Suppressor macrophage treated with lipopolysaccharide for 1 hour (primary cell): ENCODE results near the gene ZNF860.
"Not testable (repeated sequence)": the region's sequence is repeated elsewhere in the genome, so short reads cannot be mapped to it uniquely, and the experiment has no call there.

Source experiments
- DNase-seq, 3 donors: peaks; one replicate each; pipeline ENCODE4 v3.0.0-alpha.2; 2020 to 2022

The ZNF860 gene

GRCh38 chr3:31962801-31963205 lies 18.7 kb upstream of the ZNF860 start:
- peak; percentile 3 to 34 (median 19) for DNase-seq

DNA sequence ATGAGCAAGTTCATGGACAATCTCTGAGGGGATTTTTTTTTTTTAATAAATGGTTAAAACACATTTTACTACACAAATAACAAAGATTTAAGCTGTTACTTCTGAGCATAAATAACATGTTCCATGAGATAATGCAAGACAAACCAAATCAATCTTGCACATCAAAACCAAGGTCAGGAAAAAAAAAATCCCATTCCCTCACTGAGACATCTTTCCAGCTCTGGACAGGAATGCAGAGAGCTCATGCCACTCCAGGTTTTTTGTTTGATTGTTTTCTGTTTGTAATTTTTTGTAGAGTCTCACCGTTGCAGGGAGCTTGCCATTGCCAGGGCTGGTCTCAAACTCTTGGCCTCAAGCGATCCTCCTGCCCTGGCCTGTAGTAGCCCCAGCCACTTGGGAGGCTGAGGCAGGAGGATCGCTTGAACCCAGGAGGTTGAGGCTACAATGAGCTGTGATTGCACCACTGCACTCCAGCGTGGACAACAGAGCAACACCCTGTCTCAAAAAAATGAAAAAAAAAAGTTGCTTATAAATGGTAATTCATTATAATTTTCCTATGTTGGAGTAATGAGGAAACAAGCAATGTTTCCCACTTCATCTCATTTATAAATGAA lies 14.5 kb upstream of the ZNF860 start:
- DNase-seq: no peak

DNA sequence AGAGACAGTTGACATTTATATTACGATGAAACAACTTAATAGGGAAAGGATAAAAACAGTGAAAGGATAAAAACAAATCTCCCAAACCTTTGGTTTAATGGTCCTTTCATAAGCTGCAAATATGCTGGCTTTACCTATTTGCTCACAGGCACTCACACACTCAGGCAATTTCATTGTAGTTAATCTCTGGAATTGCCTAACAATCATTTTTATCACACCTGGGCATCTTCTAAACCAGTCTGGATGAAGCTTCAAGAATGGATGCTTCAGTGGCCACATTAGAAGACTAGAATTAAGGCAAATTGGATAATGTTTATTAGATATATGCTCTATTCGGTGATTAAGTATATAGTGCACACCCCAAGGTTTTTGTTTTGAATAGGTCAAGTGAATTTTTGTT lies 14.0 kb upstream of the ZNF860 start:
- no peak for DNase-seq

DNA sequence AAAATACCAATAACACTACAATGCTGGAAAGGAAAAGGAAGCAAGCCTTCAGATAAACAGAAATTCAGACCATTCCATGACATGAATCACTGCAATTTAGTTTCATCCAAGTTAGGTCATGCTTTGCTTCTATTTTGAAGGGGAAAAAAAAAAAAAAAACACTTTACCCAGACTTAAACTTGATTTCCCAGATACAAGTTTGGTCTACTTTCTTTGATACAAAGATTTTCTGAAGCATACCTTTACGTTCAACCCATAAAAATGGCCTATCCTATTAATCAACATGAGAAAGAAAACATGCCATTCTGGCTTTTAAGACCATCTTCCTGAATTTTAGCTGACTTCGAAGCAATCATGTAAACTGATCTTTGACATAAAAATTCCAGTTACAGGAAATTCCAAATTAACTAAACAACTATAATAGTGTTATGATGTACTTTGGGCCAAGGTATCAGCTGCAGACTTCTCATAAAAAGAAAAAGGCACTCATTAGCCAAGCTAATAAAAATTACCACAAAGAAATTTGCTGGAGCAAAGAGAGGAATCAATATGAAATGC lies 13.1 kb upstream of the ZNF860 start:
- DNase-seq: no peak

GRCh38 chr3:31968927-31969418 lies 12.6 kb upstream of the ZNF860 start:
- no peak for DNase-seq

GRCh38 chr3:31971607-31972006 lies 9.9 kb upstream of the ZNF860 start:
- DNase-seq: no peak

DNA sequence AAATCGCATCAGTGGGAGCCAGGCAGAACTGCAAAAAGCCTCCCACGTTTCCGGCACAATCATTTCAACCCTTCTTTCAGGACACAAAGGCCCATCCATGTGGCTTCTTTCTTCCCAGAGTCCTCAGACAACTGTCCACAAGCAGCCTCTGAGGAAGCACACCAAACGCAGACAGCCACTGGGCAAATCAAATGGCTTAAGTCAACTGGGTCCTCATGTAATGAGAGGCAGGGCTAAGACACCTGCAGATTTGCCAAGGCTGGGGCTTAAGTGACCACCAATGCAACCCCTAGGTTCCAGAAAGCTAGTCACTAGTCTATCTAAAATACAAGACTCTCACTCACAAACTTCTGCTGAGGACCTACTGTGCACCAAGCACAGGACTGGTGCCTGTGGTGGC lies 8.5 kb upstream of the ZNF860 start:
- no peak for DNase-seq

GRCh38 chr3:31973837-31974236 lies 7.7 kb upstream of the ZNF860 start:
- no peak for DNase-seq

GRCh38 chr3:31974471-31974870 lies 7.1 kb upstream of the ZNF860 start:
- DNase-seq: no peak

DNA sequence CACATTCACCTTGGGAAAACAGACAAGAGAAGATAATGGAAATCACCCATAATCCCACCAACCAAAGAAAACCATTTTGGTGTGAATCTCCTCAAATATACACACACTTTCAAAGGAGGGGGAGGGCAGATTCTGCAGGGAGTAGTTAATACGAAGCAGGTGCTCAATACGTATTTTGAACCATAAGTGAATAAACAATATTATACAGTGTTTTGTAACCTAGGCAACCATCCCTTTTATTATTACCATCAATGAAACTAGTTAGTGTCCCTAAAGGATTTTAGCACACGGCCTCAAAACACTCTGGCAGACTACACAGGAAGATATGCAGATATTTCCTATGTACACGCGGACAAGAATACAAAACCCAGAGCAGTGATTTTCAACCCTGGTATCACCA lies 6.6 kb upstream of the ZNF860 start:
- DNase-seq: no peak

DNA sequence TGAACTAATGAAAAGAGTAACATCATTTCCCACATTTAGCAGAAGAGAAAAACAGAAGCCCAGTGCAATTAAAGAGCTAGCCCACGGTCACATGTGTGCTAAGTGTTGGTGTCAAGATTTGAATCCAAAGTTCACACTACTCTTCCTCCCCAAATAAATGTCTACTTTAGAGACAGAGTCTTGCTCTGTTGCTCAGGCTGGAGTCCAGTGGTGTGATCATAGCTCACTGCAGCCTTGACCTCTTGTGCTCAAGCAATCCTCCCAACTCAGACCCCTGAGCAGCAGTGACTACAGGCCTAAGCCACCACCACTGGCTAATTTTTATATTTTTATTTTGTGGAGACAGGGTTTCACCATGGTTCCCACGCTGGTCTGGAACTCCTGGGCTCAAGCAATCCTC lies 5.2 kb upstream of the ZNF860 start:
- DNase-seq: no peak

DNA sequence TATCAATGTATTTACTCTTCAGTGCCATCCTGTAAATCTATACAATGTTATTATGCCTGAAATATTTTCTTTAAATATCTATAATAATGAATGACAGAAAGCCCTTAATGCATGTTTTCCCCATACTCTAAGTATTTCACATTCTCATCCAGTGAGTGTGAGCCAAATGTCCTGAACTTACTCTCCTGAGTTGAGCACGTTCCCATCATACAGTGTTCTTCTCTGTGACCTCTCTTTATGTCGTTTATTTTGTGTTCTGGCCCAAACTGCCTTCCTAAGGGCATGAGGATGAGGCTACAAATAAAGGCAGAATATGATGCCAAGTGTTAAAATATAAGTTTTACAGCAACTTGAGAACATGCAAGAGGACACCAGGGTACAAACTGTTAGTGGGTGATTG lies 3.8 kb upstream of the ZNF860 start:
- DNase-seq: no peak

- DNase-seq: no peak
Observed at GRCh38 chr3:31978553-31978952, 3.0 kb upstream of the ZNF860 start.

DNA sequence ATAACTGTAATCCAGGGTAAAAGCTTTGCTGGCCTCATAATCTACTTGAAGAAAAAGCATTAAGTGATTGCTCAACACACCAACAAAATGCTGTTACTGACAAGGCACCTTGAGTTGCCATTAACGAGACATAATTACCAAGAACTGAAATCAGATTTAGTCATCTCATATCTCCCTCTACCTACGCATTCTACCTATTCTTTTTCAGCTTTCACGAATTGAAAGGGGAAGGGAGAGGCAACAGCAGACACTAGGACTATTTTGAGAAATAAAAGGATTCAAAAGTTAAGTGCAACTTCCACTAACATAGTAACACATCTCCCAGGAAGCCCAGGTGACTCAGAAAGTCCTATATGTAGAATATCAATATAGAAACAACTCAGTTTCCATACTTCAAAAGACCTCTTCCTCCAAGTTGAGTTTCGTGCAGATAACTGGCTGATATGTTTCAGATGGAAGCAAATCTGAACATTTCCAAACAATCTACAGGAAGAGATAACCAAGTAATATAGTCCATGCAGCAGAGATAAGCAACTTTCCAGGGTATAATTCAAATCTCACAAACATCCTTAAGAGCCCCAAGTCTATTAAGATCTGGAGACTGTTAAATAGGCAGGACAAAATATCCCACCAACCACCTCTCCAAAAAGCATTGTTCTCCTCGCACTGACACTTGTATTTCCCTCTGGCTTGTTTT lies 2.4 kb upstream of the ZNF860 start:
- DNase-seq: no peak

DNA sequence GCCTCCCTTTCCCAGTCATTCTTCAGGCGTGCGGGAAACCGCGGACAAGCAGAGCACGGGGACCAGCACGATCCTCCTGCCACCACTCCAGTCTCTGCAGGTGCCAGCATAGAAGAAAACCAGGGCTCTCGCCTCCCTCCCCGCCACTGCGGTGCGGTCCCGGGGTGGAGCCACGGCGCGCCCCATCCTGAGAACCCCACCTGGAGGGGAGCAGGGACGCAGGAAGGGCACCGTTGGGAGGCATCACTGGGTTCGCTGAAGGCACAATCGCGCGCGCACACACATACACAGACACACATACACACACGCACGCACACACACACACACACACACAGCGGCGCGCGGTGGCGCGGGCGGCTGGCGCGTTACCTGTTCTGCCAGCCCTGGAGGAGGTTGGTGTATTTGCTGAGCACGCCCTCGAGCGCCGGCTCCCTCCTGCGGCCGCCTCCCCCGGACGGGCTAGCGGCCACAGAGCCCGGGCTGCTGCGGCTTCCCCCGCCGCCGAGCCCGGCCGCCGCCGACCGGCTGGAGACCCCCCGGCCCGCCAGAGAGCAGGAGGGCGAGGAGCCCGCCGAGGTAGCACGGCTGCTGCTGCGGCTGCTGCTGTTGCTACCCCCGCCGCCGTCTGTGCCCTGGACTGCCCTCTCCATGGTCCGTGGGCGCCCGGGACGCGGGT lies 882 bp upstream of the ZNF860 start:
- peak in 1 of 3 donors; percentile 10 for DNase-seq

DNA sequence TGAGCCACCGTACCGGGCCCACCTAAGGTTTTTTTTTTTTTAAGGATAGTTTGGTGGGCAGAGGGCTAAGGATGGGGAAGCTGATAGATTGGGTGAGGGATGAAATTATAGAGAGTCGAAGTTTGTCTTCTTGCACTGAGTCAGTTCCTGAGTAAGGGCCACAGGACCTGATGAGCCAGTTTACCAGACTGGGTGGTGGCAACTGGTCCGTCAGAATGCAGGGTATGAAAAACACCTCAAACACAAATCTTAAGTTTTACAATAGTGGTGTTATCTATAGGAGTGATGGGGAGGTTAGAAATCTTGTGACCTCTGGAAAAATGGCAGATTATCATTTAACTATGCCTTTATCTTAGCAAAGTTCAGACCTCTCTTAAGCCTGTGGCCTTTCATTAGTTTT lies 2.8 kb downstream of the ZNF860 start:
- no peak for DNase-seq

DNA sequence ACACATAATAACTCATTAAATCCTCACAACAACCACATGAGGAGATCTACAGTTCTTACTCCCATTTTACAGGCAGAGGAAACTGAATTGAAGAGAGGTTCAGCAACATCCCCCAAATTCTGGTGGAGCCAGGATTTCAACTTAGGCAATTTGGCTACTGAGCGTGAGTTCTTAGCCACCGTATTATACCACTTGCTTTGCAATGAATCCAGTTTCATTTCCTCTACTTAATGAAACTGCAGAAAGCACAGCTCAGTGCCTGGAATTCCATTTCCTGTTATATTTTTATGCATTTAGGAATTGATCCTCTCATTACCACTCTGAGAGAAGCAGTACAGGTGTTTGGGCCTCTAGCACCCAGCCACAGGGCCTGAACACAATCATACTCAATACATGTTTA lies 4.3 kb downstream of the ZNF860 start:
- DNase-seq: peak; percentile 32 to 48 (median 45)

- DNase-seq: no peak
Observed at GRCh38 chr3:31988271-31988670, 6.7 kb downstream of the ZNF860 start.

- DNase-seq: not testable (repeated sequence)
Observed at GRCh38 chr3:31992995-31993394, 11.4 kb downstream of the ZNF860 start.

DNA sequence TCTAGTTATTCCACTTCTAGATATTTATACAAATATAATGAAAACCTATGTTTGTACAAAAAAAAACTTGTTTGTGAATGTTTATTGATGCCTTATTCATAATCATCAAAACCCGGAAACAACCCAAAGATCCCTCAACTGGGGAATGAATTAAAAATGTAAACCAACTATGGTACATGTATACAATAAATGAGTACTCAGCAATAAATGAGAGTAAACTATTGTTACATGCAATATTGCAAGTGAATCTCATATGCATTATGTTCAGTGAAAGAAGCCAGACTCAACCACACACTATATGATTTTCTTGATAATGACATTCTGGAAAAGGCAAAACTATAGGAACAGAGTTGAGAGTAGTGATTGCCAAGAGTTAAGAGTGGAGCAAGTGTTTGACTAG lies 12.3 kb downstream of the ZNF860 start:
- no peak for DNase-seq

DNA sequence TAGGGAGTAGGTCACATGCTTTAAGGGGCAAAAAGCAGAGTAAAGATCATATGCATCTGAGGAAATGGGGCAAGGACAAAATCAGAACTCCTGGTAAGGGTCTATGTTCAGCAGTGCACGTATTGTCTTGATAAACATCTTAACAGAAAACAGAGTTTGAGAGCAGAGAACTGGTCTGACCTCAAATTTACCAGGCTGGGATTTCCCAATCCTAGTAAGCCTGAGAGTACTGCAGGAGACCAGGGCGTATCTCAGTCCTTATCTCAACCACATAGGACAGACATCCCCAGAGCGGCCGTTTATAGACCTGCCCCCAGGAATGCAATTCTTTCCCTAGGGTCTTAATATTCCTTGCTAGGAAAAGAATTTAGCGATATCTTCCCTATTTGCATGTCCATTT lies 13.5 kb downstream of the ZNF860 start:
- DNase-seq: not testable (repeated sequence)

GRCh38 chr3:31996195-31996594 lies 14.6 kb downstream of the ZNF860 start:
- DNase-seq: no peak

- DNase-seq: no peak
Observed at GRCh38 chr3:31997500-31997899, 15.9 kb downstream of the ZNF860 start.

DNA sequence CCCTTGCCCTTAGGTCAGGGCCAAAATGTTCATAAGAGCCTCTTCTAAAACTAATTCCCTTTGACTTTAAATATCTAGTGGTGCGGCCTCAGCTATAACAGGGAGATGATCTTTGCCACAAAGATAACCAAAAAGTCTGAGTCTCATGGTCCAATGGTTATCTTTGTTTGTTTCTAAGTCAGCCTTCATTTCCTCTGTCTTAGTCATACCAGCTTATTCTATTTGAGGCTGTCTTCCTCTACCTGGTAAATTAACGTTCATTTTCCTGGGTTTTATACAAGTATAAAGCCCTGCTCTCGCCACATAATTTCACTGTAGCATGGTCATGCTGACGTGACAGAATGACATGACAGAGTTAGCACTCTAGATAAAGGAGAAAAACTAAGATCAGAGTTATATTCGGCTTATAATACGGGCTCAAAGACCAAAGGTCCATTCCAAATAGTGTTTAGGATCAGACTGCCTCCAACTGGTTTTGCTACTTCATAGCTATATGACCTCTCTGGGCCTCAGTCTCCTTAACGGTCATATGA lies 18.4 kb downstream of the ZNF860 start:
- no peak for DNase-seq
